GM12878 (cell line): ENCODE results near the gene SPATS2L. TPM values are rescaled to one million over a fixed set of nuclear protein-coding genes. Genes with fewer than 3 reads are reported as not detected.

Source experiments
- ATAC-seq: fragments of 200-7000 bp; cut with Tn5 transposase; 3 replicates; pipeline ENCODE4 v1.9.1; 2020; ENCODE audit warnings: mild to moderate bottlenecking, moderate library complexity
- BruUV-seq: library from RNA; stranded (reverse); fragments of 400-500 nt; replicated peaks from 2 replicates; lab custom pipeline; 2021; lab: Mats Ljungman, UMichigan
- CTCF ChIA-PET: fragments of 300-600 bp; sonication (Branson Sonifier 250); formaldehyde crosslinking; extraction: SDS; loops from one replicate; lab custom pipeline; 2021; ENCODE audit warnings: inconsistent platforms; lab: Yijun Ruan, JAX
- POLR2A ChIA-PET: fragments of 350-600 bp; formaldehyde crosslinking; extraction: SDS; loops from one replicate; lab custom pipeline; 2021; ENCODE audit warnings: inconsistent platforms; lab: Charles Lee
- RAD21 ChIA-PET: fragments of 300-600 bp; sonication (Branson Sonifier 250); formaldehyde crosslinking; loops from one replicate; lab custom pipeline; 2023; ENCODE audit warnings: antibody characterized with exemption; ENCODE audit not compliant: unreplicated experiment; lab: Charles Lee
- SMC1A ChIA-PET: fragments of 300-600 bp; sonication (Branson Sonifier 250); formaldehyde crosslinking; loops from one replicate; lab custom pipeline; 2023; ENCODE audit not compliant: unreplicated experiment, uncharacterized antibody; lab: Charles Lee
- DNase-seq: peaks from one replicate; pipeline ENCODE4 v3.0.0-alpha.2; 2011; ENCODE audit warnings: low read depth, low spot score
- FAIRE-seq: peaks from 3 replicates; lab custom pipeline; 2011; peaks lifted over from hg19 to GRCh38; lab: Jason Lieb, UNC
- H2AFZ ChIP-seq: 2 replicates; pipeline ENCODE4 v1.6.0; 2011; ENCODE audit warnings: low read depth, low read length, control low read depth; ENCODE audit not compliant: control insufficient read depth
- H3K27ac ChIP-seq: 2 replicates; pipeline ENCODE4 v1.5.1; 2011; ENCODE audit warnings: control low read depth; ENCODE audit not compliant: control insufficient read depth, insufficient read depth
- H3K27me3 ChIP-seq, 2 experiments: replicated peaks in 1 of 2; 2 replicates each; pipeline versions ENCODE4 v1.6.0 to v1.6.1; 2011; ENCODE audit warnings: low read length in 1 of 2; ENCODE audit not compliant: control insufficient read depth in 2 of 2, insufficient read depth in 2 of 2
- H3K36me3 ChIP-seq, 2 experiments: 2 replicates each; pipeline ENCODE4 v1.5.1; 2011; ENCODE audit warnings: low read length in 1 of 2; ENCODE audit not compliant: control insufficient read depth in 2 of 2, insufficient read depth in 2 of 2
- H3K4me1 ChIP-seq: 2 replicates; pipeline ENCODE4 v1.6.1; 2011; ENCODE audit warnings: mild to moderate bottlenecking, low read length, moderate library complexity, mixed read lengths; ENCODE audit not compliant: control insufficient read depth, insufficient read depth
- H3K4me2 ChIP-seq: 2 replicates; pipeline ENCODE4 v1.6.0; 2011; ENCODE audit warnings: control low read depth; ENCODE audit not compliant: control insufficient read depth, insufficient read depth
- H3K4me3 ChIP-seq: fragments of 200-600 bp; sonication (generic); 2 replicates; pipeline ENCODE4 v1.5.1; 2016
- H3K79me2 ChIP-seq: 2 replicates; pipeline ENCODE4 v1.6.0; 2011; ENCODE audit warnings: low read length; ENCODE audit not compliant: control insufficient read depth, insufficient read depth
- H3K9ac ChIP-seq: 2 replicates; pipeline ENCODE4 v1.8.0; 2011; ENCODE audit warnings: low read length, control low read depth, mixed read lengths; ENCODE audit not compliant: control insufficient read depth, insufficient read depth
- H3K9me3 ChIP-seq: replicated peaks from 3 replicates; pipeline ENCODE4 v1.5.1; 2011; ENCODE audit warnings: mild to moderate bottlenecking, low read length; ENCODE audit not compliant: control insufficient read depth, insufficient read depth
- H4K20me1 ChIP-seq: 2 replicates; pipeline ENCODE4 v1.6.0; 2011; ENCODE audit not compliant: control insufficient read depth, insufficient read depth
- BHLHE40 ChIP-seq, 2 experiments: fragments of 450-650 bp in 1 of 2; IDR thresholded peaks; 2 replicates each; pipeline ENCODE4 v1.6.1; 2011 to 2017; ENCODE audit warnings: low read depth in 2 of 2, borderline replicate concordance in 1 of 2, improper control_type of control experiment in 1 of 2, low read length in 1 of 2, mild to moderate bottlenecking in 1 of 2
- CBX3 ChIP-seq: fragments of 200-600 bp; sonication (generic); IDR thresholded peaks from 2 replicates; pipeline ENCODE4 v1.6.1; 2016; ENCODE audit warnings: low read depth, borderline replicate concordance
- EGR1 ChIP-seq, 2 experiments: IDR thresholded peaks; 1 replicate in 1 of 2; 2 replicates in 1 of 2; pipeline ENCODE4 v1.6.1; 2011 to 2012; ENCODE audit warnings: low read depth in 2 of 2, low read length in 2 of 2, borderline replicate concordance in 1 of 2, mild to moderate bottlenecking in 1 of 2, moderate library complexity in 1 of 2
- GATAD2B ChIP-seq: fragments of 450-650 bp; conservative IDR thresholded peaks from 2 replicates; pipeline ENCODE4 v1.6.1; 2017; ENCODE audit warnings: low read depth, mild to moderate bottlenecking, moderate library complexity
- HDAC6 ChIP-seq: fragments of 200-600 bp; sonication (generic); IDR thresholded peaks from one replicate; pipeline ENCODE4 v1.8.0; 2017; ENCODE audit warnings: antibody characterized with exemption; ENCODE audit not compliant: unreplicated experiment
- JUND ChIP-seq: IDR thresholded peaks from 2 replicates; pipeline ENCODE4 v1.6.1; 2012; ENCODE audit warnings: low read depth, mild to moderate bottlenecking, low read length, improper control_type of control experiment, moderate library complexity
- KAT2A ChIP-seq: conservative IDR thresholded peaks from 2 replicates; pipeline ENCODE4 v1.6.1; 2011; ENCODE audit warnings: low read depth, low read length; ENCODE audit not compliant: control insufficient read depth
- MXI1 ChIP-seq: fragments of 150-350 bp; IDR thresholded peaks from 2 replicates; pipeline ENCODE4 v1.6.1; 2011; ENCODE audit warnings: low read depth, mild to moderate bottlenecking, inconsistent platforms, low read length, improper control_type of control experiment
- NFXL1 ChIP-seq: fragments of 450-650 bp; IDR thresholded peaks from 2 replicates; pipeline ENCODE4 v1.6.1; 2017; ENCODE audit warnings: antibody characterized with exemption, mild to moderate bottlenecking, borderline replicate concordance
- POU2F2 ChIP-seq: IDR thresholded peaks from 3 replicates; pipeline ENCODE4 v1.6.1; 2011; ENCODE audit warnings: low read depth, mild to moderate bottlenecking, low read length, borderline replicate concordance
- RCOR1 ChIP-seq: conservative IDR thresholded peaks from 2 replicates; pipeline ENCODE4 v1.6.1; 2012; ENCODE audit warnings: low read depth, low read length, improper control_type of control experiment
- SMC3 ChIP-seq: IDR thresholded peaks from 2 replicates; pipeline ENCODE4 v1.6.1; 2011; ENCODE audit warnings: low read length, improper control_type of control experiment, borderline replicate concordance
- WGBS: methylation state at CpG from one replicate; pipeline ENCODE4 v1.1.6; 2016; ENCODE audit warnings: low lambda C conversion rate; ENCODE audit not compliant: insufficient replicate concordance, insufficient coverage; ENCODE audit errors: missing lambda C conversion rate; 5-methylcytosine and 5-hydroxymethylcytosine counted together
- in situ Hi-C: fragments of 300-500 bp; cut with MboI; formaldehyde crosslinking; loops from 9 replicates; pipeline ENCODE4 v1.14.3; 2018; ENCODE audit warnings: mixed read lengths
- intact Hi-C: fragments of 100-400 bp; cut with micrococcal nuclease; formaldehyde crosslinking; loops from one replicate; pipeline ENCODE4 v1.14.2; 2022; ENCODE audit not compliant: unreplicated experiment
- polyA plus RNA-seq, 11 experiments: library from polyadenylated mRNA; depleted of rRNA in 4 of 11; unstranded in 6 of 11; stranded (reverse) in 5 of 11; fragments of >200 nt; fragmentation: Nextera tagmentation in 4 of 11; fragmentation: Illumina TruSeq in 1 of 11; extraction: Ambion mirVana in 4 of 11; extraction: Trizol in 1 of 11; gene quantifications; 1 replicate in 1 of 11; 2 replicates in 10 of 11; pipeline versions ENCODE4 v1.2.1 to v1.2.3, GENCODE V29; 2011 to 2016; ENCODE audit warnings: inconsistent platforms in 2 of 11, missing spikeins in 2 of 11, low read depth in 1 of 11
- total RNA-seq, 4 experiments: library from RNA; depleted of rRNA in 3 of 4; stranded (reverse); fragments of >200 nt in 3 of 4; fragmentation: Illumina TruSeq in 1 of 4; extraction: Trizol in 1 of 4; gene quantifications; 2 replicates each; pipeline versions ENCODE4 v1.2.1 to v1.2.3, GENCODE V29; 2013 to 2021
- TF ChIP-seq, protein P1 (sequence below): IDR thresholded peaks from 2 replicates; pipeline ENCODE4 v1.6.1; 2011; ENCODE audit warnings: borderline replicate concordance, low read depth, mild to moderate bottlenecking, moderate library complexity, low read length; ENCODE audit not compliant: insufficient read depth, poor library complexity, severe bottlenecking
- TF ChIP-seq, protein P2 (sequence below): IDR thresholded peaks from 2 replicates; pipeline ENCODE4 v1.6.1; 2012; ENCODE audit warnings: low read depth, low read length, improper control_type of control experiment
- TF ChIP-seq, protein P3 (sequence below): fragments of 450-650 bp; IDR thresholded peaks from 2 replicates; pipeline ENCODE4 v1.6.1; 2016; ENCODE audit warnings: mild to moderate bottlenecking
- TF ChIP-seq, protein P4 (sequence below): IDR thresholded peaks from 2 replicates; pipeline ENCODE4 v1.6.1; 2012; ENCODE audit warnings: improper control_type of control experiment, low read depth, low read length; ENCODE audit not compliant: insufficient replicate concordance

Gene SPATS2L
- total and polyA plus RNA-seq, 10 of the 15 experiments (the other 5 are each of a cell fraction or from before 2014, with no cell fraction given): 5.2 to 30.0 (median 20.1) TPM

DNA sequence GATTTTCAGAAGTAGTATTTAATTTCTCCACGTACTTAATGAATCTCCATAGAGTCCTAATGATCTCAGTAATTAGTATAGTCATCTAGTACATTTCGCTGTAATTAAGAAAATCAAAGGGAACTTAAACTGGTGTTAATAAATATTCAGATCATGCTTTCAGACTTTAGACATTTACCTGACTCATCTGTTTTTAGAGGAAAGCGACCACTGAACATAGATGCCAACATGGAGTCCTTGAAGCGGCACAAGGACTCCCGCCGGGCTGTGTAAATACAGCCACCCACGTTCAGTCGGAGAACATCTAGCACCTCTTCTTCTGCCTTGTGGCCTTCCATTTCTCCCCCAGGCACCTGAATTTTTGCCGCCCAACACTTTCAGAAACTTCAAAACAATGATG, 200.2 kb downstream of the SPATS2L start:
- Histone ChIP-seq H3K9me3 (no peaks in the 10 kb centered on the region), H3K27me3 (no peaks in the 10 kb centered on the region), H3K36me3 (no peaks in the 10 kb centered on the region), H4K20me1 (no peaks in the 10 kb centered on the region), H3K79me2 (peaks cover 11% of the 10 kb centered on the region), H3K4me2 (no peak overlapping the region), H3K4me1 (no peaks in the 10 kb centered on the region), H3K4me3 (no peak overlapping the region), H3K9ac (no peak overlapping the region), H2AFZ (no peak overlapping the region), H3K27ac (no peak overlapping the region)
- no peak for FAIRE-seq
- ChIA-PET SMC1A (interaction anchor here (1.2 kb wide), 1 partner anchor 21 kb away, joined by 3 read pairs; no protein-coding TSS in a partner anchor), POLR2A (interaction anchor here (1.5 kb wide), 1 partner anchor 21 kb away, joined by 5 read pairs; no protein-coding TSS in a partner anchor), CTCF (interaction anchor here (0.7 to 5.1 kb wide), 2 partner anchors 14 to 24 kb away, joined by 3 to 45 read pairs; no protein-coding TSS in a partner anchor), RAD21 (no interaction called here)
- no peak for DNase-seq
- intact Hi-C loops (no loop called here), in situ Hi-C loops (no loop called here)
- WGBS: 93% methylated on average over 8 of the region's 9 CpGs
- no TSS peak for BruUV-seq
- ATAC-seq: no peak
- TF ChIP-seq MXI1: no peak
- no peak for TF ChIP-seq KAT2A
- no peak for TF ChIP-seq RCOR1
- TF ChIP-seq BHLHE40 (IDR thresholded peaks at IDR 0.05; ENCODE audit: borderline replicate concordance in 1 of 2, low read depth in 2 of 2, low read length in 1 of 2): no peak
- TF ChIP-seq, protein P1, sequence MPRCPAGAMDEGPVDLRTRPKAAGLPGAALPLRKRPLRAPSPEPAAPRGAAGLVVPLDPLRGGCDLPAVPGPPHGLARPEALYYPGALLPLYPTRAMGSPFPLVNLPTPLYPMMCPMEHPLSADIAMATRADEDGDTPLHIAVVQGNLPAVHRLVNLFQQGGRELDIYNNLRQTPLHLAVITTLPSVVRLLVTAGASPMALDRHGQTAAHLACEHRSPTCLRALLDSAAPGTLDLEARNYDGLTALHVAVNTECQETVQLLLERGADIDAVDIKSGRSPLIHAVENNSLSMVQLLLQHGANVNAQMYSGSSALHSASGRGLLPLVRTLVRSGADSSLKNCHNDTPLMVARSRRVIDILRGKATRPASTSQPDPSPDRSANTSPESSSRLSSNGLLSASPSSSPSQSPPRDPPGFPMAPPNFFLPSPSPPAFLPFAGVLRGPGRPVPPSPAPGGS: no peak
- TF ChIP-seq EGR1 (IDR thresholded peaks at IDR 0.05; ENCODE audit: borderline replicate concordance in 1 of 2, low read depth in 2 of 2, low read length in 2 of 2): no peak
- TF ChIP-seq POU2F2: no peak
- no peak for TF ChIP-seq JUND
- TF ChIP-seq CBX3: no peak
- TF ChIP-seq, protein P2, sequence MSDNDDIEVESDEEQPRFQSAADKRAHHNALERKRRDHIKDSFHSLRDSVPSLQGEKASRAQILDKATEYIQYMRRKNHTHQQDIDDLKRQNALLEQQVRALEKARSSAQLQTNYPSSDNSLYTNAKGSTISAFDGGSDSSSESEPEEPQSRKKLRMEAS: no peak
- TF ChIP-seq GATAD2B: no peak
- TF ChIP-seq SMC3: no peak
- TF ChIP-seq, protein P3, sequence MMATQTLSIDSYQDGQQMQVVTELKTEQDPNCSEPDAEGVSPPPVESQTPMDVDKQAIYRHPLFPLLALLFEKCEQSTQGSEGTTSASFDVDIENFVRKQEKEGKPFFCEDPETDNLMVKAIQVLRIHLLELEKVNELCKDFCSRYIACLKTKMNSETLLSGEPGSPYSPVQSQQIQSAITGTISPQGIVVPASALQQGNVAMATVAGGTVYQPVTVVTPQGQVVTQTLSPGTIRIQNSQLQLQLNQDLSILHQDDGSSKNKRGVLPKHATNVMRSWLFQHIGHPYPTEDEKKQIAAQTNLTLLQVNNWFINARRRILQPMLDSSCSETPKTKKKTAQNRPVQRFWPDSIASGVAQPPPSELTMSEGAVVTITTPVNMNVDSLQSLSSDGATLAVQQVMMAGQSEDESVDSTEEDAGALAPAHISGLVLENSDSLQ: no peak
- TF ChIP-seq NFXL1: no peak
- no peak for TF ChIP-seq HDAC6
- TF ChIP-seq, protein P4, sequence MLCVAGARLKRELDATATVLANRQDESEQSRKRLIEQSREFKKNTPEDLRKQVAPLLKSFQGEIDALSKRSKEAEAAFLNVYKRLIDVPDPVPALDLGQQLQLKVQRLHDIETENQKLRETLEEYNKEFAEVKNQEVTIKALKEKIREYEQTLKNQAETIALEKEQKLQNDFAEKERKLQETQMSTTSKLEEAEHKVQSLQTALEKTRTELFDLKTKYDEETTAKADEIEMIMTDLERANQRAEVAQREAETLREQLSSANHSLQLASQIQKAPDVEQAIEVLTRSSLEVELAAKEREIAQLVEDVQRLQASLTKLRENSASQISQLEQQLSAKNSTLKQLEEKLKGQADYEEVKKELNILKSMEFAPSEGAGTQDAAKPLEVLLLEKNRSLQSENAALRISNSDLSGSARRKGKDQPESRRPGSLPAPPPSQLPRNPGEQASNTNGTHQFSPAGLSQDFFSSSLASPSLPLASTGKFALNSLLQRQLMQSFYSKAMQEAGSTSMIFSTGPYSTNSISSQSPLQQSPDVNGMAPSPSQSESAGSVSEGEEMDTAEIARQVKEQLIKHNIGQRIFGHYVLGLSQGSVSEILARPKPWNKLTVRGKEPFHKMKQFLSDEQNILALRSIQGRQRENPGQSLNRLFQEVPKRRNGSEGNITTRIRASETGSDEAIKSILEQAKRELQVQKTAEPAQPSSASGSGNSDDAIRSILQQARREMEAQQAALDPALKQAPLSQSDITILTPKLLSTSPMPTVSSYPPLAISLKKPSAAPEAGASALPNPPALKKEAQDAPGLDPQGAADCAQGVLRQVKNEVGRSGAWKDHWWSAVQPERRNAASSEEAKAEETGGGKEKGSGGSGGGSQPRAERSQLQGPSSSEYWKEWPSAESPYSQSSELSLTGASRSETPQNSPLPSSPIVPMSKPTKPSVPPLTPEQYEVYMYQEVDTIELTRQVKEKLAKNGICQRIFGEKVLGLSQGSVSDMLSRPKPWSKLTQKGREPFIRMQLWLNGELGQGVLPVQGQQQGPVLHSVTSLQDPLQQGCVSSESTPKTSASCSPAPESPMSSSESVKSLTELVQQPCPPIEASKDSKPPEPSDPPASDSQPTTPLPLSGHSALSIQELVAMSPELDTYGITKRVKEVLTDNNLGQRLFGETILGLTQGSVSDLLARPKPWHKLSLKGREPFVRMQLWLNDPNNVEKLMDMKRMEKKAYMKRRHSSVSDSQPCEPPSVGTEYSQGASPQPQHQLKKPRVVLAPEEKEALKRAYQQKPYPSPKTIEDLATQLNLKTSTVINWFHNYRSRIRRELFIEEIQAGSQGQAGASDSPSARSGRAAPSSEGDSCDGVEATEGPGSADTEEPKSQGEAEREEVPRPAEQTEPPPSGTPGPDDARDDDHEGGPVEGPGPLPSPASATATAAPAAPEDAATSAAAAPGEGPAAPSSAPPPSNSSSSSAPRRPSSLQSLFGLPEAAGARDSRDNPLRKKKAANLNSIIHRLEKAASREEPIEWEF: no peak
